ENCODE results near the gene FMNL3.
A peak's percentile ranks its signal among the peaks of the same experiment; 100 is the strongest.
"Not testable (repeated sequence)": the region's sequence is repeated elsewhere in the genome, so short reads cannot be mapped to it uniquely, and the experiment has no call there.

FMNL3 gene, protein sequence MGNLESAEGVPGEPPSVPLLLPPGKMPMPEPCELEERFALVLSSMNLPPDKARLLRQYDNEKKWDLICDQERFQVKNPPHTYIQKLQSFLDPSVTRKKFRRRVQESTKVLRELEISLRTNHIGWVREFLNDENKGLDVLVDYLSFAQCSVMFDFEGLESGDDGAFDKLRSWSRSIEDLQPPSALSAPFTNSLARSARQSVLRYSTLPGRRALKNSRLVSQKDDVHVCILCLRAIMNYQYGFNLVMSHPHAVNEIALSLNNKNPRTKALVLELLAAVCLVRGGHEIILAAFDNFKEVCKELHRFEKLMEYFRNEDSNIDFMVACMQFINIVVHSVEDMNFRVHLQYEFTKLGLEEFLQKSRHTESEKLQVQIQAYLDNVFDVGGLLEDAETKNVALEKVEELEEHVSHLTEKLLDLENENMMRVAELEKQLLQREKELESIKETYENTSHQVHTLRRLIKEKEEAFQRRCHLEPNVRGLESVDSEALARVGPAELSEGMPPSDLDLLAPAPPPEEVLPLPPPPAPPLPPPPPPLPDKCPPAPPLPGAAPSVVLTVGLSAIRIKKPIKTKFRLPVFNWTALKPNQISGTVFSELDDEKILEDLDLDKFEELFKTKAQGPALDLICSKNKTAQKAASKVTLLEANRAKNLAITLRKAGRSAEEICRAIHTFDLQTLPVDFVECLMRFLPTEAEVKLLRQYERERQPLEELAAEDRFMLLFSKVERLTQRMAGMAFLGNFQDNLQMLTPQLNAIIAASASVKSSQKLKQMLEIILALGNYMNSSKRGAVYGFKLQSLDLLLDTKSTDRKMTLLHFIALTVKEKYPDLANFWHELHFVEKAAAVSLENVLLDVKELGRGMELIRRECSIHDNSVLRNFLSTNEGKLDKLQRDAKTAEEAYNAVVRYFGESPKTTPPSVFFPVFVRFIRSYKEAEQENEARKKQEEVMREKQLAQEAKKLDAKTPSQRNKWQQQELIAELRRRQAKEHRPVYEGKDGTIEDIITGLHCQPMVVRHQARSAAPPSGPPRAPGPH

DNA sequence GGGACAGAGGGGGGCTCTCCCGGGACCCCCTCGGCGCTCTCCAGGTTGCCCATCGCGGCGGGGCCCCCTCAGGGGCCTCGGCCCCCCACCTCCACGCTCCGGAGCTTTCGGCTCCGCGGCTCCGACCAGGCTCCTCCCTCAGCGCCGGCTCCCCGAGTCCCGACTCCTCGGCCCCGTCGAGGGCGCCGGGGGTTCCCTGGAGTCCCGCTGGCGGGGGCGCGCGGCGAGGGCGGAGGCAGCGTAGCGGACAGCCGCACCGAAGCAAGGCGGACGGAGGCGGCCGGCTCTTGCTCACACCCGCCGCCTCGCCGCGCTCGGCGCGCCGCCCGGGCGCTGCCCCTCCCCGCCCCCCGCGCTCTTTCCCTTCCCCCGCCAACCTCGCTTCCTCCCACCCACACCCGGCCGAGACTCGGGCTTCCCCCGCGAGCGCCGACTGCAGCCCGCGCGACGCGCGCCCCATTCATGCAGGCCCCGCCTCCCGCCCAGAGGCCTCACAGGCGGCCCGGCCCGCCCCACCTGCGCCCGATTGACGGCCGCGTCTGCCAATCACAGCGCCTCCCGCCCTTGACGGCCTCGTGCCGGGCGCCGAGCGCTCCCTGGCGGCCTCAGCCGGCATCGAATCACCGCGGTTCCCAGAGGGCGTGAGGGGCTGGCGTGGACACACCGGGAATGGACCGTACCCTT lies at the start of gene FMNL3:
Gene FMNL3 (minus strand): TSS at position 278 of the 684 bp plus-strand sequence. CDS start 225 bp downstream, at position 53.
- peak; percentile 87 to 97 for DNase-seq

DNA sequence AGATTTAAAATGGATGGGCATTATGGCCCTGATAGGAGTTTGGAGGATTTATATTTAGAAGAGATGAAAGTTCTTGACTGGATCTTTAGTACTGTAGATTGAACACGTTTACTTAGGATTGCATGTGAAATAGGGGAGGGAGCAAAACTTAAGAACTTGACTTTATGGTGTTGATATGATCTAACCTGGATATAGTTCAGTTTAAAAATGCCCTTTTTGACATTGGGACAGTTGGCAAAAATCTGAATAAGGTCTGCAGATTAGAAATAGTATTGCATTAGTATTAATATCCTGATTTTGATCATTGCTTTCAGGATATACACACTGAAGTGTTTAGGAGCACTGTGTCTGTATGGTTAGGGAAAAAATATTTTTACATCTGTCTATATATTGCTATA lies 43.8 kb upstream of the FMNL3 start:
- DNase-seq = no peak

DNA sequence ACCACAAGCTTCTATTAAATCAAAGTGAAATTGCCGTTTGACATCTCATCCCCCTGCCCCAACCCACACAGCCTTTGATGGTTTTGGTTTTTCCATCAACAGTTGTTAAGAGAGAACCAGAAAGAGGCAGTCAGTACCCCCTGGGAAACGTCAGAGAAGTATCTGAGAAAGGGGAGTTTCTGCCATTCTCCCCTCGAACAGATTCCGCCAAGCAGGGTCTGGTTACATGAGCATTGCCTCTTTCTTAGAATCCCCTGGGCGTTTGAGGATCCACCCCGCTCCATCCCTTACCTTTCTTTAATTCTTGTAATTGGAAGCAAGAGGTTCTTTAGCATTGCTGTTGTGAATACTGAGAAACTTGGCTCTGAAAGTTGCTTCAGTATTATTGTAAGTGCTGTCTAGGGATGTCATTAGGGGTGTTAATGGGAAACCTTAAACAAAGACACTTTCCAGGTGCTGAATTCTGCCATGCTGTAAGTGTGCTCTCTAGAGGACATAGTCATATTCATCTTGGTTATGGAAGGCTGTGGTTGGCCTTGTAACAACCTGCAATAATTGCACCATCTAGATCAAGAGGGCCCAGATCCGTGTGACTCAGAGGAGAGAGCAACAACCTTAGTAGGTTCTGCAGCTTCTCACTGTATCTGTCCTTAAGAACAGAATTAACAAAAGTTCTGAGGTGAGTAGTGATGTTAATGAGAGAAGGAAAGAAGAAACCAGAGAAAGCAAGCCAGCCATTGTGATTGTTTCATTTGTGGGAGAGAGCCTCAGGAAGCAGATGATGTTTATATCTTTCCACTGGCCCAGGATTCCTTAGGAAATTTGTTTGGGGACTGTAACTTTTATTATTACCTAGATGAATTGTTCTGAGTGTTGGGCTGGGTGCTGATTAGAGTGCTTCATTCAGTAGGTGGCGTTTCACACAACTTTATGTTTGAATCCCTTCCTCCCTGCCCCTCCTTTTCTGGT lies 43.1 kb upstream of the FMNL3 start:
- DNase-seq = no peak

DNA sequence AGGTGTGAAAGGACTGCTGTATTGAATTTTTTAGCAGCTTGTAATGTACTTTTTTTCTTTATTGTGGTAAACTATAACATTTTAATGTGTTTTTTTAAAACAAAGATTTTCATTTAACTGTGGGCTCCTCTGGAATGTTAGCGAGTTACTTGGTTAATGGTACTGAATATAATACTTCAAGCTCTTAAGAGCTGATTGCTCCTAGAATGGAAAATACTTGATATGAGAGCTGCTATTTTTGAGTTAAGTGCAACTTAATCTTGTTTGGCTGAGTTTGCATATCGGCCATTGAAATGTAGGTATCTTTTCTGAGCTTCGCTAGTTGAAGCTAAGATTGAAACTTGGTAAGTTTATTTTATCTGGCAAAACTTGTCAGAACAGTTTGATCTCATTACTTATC lies 41.6 kb upstream of the FMNL3 start:
- no peak for DNase-seq

DNA sequence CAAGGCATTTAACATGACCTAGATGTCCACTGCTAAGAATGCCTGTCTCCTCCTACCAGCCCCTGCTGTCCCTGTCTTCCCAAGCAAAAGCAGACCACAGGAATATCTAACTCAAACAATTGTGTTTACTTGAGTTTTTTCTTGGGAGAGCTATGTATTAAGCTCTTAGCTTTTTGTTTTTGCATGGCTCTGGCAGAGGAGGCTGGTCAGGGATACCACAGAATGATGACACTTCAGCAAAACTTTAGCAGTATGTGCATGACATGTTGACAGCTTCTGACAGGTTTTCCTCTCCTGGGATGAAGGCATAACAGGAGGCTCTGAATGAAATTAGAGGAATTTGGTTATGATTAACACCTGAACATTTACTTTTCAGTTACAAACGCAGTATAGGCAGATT lies 41.1 kb upstream of the FMNL3 start:
- DNase-seq = no peak

DNA sequence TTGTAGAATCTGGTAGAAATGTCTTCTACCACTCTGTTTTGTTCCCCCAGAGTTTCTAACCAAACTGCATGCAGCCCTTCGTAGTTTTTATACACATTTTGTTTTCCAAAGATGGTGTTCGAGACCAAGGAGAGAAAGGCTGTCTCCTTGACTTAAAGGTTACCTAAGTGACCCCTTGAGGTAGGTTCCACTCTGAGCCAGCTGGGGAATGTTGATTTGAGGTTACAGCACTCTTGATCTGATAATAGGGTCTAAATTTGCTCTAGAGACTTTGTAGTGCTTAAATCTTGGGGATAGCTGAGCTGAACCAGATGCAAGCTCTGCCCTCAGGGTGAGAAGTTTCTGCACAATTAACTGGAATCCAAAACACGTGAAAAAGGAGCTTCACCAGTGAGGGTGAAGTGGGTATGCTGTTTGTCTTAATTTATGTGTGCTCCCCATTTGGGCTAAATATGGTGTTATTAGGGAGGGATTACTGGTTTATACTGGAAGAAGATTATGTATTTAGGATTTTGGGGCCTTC lies 37.2 kb upstream of the FMNL3 start:
- no peak for DNase-seq

DNA sequence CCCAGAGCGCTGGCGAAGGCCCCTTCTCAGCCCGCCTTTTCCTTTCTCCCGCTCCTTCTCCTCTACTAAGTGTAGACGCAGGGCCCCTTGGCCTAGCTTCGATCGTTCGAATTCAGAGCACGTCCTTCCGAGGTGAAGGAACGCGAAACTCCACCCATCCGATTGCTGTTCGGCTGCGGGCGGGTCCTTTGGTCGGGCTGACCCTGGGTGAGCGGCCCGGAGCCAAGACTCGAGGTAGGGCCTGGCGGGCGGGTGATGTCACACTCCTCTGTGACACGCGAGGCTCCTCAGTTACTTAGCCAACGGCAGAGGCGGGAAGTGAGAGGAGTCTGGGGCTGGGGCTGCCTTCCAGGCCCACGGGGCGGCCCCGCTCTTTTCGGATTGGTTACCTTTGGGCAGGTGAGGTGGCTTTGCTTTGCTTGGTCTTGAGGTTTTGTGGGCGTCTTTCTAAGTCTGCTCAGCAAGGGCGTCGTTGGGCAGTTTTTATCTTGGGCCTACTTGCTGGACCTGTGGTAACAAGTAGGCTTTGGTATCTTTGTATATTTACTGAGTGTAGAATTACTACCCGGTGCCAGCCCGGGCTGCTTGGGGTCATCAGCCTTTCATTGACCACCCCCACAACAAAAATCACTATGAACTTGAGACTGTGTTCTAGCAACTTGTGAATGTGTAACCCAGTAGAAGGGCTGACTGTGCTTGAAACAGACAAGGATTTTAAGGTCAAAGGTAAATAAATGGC lies 34.8 kb upstream of the FMNL3 start:
- DNase-seq = peak; percentile 47 to 64

DNA sequence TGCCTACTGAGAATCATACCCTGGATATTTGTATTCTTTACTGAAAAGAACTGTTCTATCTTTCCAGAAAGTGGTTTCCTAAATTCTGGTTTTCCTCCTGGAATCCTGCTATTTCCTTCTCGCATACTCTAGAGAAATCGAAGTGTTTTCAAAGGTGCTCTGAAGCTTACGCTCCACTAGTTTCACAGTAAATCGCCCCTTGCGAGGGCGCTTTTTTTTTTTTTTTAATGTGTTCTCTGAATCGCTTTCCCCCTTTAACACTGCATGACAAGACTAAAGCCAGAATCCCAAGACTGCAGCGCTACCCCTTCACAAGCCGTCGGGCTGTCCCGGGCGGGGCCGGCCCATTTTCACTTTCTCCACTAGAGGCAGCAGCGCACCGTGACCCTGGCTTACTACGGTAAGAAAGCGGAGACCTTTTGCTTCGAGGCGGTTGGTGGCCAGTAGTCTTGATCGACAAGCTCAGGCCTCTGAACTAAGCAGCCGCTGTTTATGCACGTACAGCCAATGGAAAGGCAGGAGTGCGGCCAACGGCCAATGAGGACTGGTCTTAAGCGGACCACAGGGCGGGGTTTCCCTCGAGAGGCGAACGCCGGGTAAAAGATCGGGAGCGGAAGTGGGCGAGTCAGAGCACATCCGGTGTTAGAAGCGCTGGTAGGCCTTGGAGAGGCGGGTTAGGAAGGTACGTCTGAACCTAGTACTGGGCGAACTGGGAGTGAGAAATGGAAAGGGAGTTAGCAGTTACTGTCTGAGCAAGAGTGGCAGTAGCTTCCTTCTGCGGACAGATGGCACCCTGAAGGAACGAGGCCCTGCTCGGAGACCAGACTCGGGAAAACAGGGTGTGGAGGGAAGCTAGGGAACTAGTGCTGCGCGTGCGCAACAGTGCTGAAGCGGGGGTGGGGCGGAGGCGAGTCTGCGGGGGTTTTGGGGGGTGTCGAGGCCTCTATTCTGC lies 34.0 kb upstream of the FMNL3 start, which contains the start of gene TMBIM6:
Gene TMBIM6 (plus strand): TSS at position 628 of the 952 bp plus-strand sequence. CDS start 10,937 bp downstream, outside the sequence.
- peak; percentile 99 for DNase-seq

DNA sequence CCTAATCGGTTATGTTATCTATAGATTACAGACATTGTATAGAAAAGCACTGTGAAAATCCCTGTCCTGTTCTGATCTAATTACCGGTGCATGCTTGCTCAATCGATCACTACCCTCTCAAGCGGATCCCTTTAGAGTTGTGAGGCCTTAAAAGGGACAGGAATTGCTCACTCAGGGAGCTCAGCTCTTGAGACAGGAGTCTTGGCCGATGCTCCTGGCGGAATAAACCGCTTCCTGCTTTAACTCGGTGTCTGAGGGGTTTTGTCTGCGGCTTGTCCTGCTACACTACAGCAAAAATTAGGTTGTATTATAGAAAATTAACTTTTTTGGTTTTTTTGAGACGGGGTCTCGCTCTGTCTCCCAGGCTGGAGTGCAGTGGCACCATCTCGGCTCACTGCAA lies 33.1 kb upstream of the FMNL3 start:
- not testable (repeated sequence) for DNase-seq

DNA sequence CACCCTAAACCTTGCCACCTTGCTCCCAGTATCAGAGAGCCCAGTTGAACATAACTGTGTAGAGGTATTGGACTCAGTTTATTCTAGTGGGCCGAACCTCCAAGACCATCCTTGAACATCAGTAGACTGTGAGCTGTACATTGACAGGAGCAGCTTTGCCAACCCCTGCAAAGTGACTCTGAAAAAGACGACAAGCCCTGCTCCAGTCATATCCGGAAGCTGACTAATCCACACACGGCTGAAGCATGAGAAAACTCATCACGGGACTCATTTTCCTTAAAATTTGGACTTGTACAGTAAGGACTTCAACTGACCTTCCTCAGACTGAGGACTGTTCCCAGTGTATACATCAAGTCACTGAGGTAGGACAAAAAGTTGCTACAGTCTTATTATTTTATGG lies 31.5 kb upstream of the FMNL3 start:
- DNase-seq = not testable (repeated sequence)

DNA sequence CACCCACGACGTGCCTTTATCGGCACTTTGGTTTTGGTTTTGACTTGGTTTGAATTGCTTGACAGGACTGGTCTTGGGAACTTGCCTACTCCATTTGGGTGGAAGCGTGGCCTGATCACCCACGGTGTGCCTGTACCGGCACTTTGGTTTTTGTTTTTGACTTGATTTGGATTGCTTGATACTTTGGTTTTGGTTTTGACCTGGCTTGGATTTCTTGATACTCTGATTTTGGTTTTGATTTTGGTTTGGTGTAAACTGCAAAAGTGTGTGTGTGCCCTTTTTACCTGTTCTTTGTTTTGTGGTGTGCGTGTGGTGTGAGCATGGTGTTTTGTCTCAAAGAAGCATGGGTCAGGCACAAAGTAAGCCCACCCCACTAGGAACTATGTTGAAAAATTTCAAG lies 27.7 kb upstream of the FMNL3 start:
- not testable (repeated sequence) for DNase-seq

DNA sequence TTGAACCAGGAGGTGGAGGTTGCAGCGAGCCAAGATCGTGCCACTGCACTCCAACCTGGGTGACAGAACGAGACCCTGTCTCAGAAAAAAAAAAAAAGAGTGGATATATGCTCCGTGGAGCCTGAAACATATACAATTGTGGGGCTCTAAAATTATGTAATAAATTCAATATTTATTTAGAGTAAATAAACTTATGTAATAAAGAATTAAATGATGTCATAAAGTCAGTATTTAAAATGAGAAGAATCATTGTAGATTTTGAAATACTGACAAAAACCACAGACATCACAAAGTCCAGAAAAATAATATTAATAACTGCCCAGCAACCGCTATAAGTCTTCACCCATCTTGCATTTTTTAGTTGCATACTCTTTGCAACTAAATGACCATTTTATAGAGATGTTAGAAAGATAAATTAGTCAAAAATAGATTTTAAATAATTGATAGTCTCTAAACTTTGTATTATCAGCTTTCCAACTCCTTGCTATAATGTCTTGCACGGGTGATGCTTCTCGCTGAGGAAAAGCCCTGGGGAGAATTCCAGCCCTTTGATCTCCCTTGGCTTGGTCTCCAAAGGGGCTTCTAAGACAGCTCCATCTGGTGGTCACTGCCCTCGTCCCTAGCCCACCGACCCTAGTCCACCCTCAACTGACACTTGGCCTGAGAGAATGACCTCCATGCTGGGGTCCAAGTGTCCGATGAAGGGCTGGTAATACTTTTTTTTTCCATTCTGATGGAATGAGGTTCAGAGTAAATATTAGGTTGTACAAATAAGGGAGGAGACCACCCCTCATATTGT lies 26.2 kb upstream of the FMNL3 start:
- no peak for DNase-seq

DNA sequence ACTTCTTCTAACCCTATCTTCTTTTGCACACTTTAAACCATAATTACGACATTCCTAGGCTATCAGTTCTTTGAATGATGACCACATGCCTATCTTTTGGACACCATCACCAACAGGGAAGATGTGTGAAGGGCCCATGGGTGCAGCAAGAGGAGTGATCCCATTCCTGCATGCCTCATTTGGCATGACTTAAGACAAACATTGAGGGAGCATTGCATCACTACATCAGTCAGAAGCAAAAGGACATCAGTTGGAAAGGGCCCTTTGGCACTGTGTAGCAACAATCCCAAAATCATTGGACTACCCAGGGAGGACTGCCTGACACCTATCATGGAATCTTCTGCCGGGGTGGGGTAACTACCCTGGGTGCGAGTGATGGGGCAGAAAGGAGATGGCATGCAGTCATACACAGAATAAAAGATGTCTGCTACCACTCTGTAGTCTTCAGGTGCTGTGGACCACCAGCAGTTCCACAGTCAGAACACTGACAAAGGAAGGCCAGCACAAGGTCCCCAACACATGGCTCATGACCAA lies 23.4 kb upstream of the FMNL3 start:
- DNase-seq = no peak

DNA sequence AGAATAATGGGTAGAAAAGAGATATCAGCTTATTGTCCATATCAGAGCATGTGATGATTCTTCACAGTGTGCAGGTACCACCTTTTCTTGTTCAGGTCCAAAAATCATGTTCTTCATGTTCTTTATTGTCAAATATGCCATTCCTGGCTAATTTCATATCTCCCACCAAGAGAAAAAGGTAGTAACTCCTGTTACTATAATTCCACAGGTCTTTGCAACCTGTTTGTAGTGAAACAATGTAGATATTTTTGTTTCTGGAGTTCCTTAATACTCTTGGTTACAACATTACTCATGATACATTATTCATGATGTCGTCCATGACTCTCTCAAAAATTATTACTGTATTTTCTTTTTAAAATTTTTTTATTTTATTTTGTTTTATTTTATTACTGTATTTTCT lies 22.8 kb upstream of the FMNL3 start:
- no peak for DNase-seq

DNA sequence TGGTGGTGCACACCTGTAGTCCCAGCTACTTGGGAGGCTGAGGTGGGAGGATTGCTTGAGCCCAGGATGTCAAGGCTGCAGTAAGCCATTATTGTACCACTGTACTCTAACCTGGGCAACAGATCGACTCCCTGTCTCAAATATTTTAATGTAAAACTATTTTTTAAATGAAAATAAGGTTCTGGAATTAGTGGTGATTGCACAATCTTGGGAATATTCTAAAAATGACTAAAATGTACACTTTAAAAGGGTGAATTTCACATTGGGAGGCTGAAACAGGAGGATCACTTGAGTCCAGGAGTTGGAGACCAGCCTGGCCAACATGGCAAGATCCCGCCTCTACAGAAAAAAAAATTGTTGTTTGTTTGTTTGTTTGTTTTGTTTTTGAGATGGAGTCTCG lies 21.2 kb upstream of the FMNL3 start:
- no peak for DNase-seq

DNA sequence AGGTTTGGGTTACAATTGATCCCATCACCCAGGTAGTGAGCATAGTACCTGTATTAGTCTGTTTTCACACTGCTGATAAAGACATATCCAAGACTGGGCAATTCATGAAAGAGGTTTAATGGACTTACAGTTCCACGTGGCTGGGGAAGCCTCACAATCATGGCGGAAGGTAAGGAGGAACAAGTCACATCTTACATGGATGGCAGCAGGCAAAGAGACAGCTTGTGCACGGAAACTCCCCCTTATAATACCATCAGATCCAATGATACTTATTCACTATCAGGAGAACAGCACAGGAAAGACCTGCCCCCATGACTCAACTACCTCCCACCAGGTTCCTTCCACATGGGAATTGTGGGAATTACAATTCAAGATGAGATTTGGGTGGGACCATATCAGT lies 14.2 kb upstream of the FMNL3 start:
- not testable (repeated sequence) for DNase-seq

DNA sequence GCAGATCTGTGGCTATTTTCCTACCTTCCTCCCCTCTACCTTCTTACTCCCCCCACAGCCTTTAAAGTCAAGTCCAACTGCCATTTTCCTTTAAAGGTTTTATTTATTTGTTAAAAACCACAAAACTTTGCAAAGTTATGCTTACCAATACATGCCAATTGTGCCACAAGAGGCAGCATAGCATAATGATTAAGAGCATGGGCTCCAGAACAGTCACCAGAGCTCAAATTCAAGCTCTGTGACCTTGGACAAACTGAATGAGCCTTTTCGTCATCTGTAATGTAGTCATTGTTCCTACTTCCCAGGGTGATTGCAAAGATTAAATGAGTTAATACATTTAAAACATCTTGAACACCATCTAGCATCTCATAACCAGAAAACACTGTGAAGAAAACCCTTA lies 13.0 kb upstream of the FMNL3 start:
- DNase-seq = no peak

DNA sequence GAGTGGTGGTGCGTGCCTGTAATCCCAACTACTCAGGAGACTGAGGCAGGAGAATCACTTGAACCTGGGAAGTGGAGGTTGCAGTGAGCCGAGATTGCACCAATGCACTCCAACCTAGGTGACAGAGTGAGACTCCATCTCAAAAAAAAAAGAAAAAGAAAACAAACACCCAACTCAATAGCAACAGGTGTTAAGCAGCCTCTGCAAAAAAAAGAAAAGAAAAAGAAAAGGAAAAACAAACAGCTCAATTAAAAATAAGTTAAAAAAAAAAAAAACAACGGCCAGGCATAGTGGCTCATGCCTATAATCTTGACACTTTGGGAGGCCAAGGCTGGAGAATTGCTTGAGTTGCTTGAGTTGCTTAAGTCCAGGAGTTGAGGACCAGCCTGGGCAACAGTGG lies 10.6 kb upstream of the FMNL3 start:
- not testable (repeated sequence) for DNase-seq
